Measurements from ENCODE around the gene HEMK1.

DNA sequence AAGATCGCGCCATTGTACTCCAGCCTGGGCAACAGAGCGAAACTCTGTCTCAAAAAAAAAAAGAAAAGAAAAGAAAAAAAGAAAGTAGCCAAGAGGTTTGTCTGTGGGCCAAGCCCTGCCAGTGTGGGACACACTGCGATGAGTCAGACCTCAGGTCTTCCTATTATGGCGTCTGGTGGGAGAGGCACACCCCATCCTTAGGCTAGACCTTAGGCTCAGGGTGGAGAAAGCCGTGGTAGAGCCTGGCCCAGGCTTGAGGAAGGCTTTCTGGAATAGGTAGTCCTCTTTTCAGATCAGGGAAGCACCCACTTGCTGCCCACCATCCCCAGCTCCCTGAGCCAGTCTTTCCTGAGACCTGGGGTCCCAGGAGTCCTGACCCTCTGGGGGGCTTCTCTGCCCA is 6.0 kb downstream of the HEMK1 start:
- TF ChIP-seq, protein P1, sequence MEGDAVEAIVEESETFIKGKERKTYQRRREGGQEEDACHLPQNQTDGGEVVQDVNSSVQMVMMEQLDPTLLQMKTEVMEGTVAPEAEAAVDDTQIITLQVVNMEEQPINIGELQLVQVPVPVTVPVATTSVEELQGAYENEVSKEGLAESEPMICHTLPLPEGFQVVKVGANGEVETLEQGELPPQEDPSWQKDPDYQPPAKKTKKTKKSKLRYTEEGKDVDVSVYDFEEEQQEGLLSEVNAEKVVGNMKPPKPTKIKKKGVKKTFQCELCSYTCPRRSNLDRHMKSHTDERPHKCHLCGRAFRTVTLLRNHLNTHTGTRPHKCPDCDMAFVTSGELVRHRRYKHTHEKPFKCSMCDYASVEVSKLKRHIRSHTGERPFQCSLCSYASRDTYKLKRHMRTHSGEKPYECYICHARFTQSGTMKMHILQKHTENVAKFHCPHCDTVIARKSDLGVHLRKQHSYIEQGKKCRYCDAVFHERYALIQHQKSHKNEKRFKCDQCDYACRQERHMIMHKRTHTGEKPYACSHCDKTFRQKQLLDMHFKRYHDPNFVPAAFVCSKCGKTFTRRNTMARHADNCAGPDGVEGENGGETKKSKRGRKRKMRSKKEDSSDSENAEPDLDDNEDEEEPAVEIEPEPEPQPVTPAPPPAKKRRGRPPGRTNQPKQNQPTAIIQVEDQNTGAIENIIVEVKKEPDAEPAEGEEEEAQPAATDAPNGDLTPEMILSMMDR (IDR thresholded peaks at IDR 0.05; ENCODE audit: extremely low read depth in 1 of 2, insufficient read depth in 1 of 2, low read depth in 1 of 2, low read length in 2 of 2) = no peak
- TF ChIP-seq POLR2A (IDR thresholded peaks at IDR 0.05; ENCODE audit: low read depth, low read length) = no peak
